ENCODE measurements around the gene HARS2. TPM values are rescaled to one million over a fixed set of nuclear protein-coding genes. Genes with fewer than 3 reads are reported as not detected.

Gene HARS2
- polyA plus RNA-seq, 1 experiment = 22.3 TPM

GRCh38 chr5:140733098-140733497 is 41.8 kb downstream of the HARS2 start:
- Histone ChIP-seq H3K27me3 (ENCODE audit: control insufficient read depth, insufficient read depth, low read length) (no peaks in the 10 kb centered on the region), H3K36me3 (ENCODE audit: control insufficient read depth, insufficient read depth, low read length) (no peaks in the 10 kb centered on the region), H3K4me3 (ENCODE audit: low read depth, low read length) (no peak overlapping the region)
- no peak for DNase-seq (ENCODE audit: low read depth)
- CTCF ChIA-PET = interaction anchor here (0.6 kb wide), 2 partner anchors 23 to 181 kb away, joined by 3 to 4 read pairs; no protein-coding TSS in a partner anchor
- POLR2A ChIA-PET = no interaction called here
- TF ChIP-seq, protein P1, sequence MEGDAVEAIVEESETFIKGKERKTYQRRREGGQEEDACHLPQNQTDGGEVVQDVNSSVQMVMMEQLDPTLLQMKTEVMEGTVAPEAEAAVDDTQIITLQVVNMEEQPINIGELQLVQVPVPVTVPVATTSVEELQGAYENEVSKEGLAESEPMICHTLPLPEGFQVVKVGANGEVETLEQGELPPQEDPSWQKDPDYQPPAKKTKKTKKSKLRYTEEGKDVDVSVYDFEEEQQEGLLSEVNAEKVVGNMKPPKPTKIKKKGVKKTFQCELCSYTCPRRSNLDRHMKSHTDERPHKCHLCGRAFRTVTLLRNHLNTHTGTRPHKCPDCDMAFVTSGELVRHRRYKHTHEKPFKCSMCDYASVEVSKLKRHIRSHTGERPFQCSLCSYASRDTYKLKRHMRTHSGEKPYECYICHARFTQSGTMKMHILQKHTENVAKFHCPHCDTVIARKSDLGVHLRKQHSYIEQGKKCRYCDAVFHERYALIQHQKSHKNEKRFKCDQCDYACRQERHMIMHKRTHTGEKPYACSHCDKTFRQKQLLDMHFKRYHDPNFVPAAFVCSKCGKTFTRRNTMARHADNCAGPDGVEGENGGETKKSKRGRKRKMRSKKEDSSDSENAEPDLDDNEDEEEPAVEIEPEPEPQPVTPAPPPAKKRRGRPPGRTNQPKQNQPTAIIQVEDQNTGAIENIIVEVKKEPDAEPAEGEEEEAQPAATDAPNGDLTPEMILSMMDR (IDR thresholded peaks at IDR 0.05; ENCODE audit: insufficient read depth, low read depth, low read length) = no peak

DNA sequence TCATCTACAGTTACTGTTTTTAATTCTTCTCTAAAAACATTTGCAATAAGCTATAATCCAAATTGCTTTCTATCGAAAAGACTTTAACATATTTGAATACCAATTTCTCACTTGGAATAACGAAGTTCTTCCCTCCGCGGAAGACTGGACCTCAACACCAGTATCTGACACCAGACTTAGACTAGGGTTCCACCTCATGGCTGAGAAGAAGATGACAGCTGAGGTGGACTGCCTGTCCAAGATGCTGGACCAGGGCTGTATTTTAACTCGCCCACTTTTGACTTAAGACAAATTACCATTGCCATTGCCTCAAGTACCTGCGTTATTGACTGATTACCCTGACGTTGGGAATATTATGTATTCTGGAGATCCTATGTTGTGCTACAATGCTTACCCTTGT is 43.1 kb downstream of the HARS2 start:
- CTCF ChIA-PET = interaction anchor here (0.8 kb wide), 1 partner anchor 9 kb away, joined by 3 read pairs; no protein-coding TSS in a partner anchor

DNA sequence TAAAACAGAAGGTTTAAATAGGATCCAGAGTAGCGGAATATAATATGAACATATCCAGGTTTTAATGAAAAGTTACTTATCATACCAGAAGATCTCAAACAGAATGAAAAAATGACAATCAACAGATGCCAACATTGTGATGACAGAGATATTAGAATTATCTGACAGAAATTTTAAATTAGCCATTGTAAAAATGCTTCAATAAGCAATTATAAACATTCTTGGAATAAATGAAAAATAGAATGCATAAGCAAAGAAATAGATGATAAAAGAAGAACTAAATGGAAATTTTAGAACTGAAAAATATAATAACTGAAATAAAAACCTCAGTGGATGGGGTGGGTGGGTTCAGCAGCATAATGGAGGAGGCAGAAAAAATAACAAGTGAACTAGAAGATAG is 46.2 kb downstream of the HARS2 start:
- POLR2A ChIA-PET = no interaction called here

More for the DNA sequence above, 43.1 kb downstream of the HARS2 start:
- POLR2A ChIA-PET = no interaction called here
- DNase-seq (ENCODE audit: low read depth) = no peak
- no peak overlapping the region for H3K4me3 ChIP-seq (ENCODE audit: low read depth, low read length)
- no peaks in the 10 kb centered on the region for H3K27me3 ChIP-seq (ENCODE audit: control insufficient read depth, insufficient read depth, low read length)
- H3K36me3 ChIP-seq (ENCODE audit: control insufficient read depth, insufficient read depth, low read length) = no peaks in the 10 kb centered on the region
- TF ChIP-seq, protein P1 (IDR thresholded peaks at IDR 0.05; ENCODE audit: insufficient read depth, low read depth, low read length) = 0 out of 2 replicates have a peak, but pooled peaks have one; percentile 20

GRCh38 chr5:140741967-140742366 is 50.7 kb downstream of the HARS2 start:
- ChIA-PET CTCF (no interaction called here), POLR2A (no interaction called here)
- Histone ChIP-seq H3K4me3 (ENCODE audit: low read depth, low read length) (no peak overlapping the region), H3K36me3 (ENCODE audit: control insufficient read depth, insufficient read depth, low read length) (no peaks in the 10 kb centered on the region), H3K27me3 (ENCODE audit: control insufficient read depth, insufficient read depth, low read length) (no peaks in the 10 kb centered on the region)
- DNase-seq (ENCODE audit: low read depth) = no peak
- TF ChIP-seq, protein P1 (IDR thresholded peaks at IDR 0.05; ENCODE audit: insufficient read depth, low read depth, low read length) = no peak

More for the DNA sequence above, 46.2 kb downstream of the HARS2 start:
- no peaks in the 10 kb centered on the region for H3K36me3 ChIP-seq (ENCODE audit: control insufficient read depth, insufficient read depth, low read length)
- TF ChIP-seq, protein P1 (IDR thresholded peaks at IDR 0.05; ENCODE audit: insufficient read depth, low read depth, low read length) = no peak
- no peaks in the 10 kb centered on the region for H3K27me3 ChIP-seq (ENCODE audit: control insufficient read depth, insufficient read depth, low read length)
- CTCF ChIA-PET = interaction anchor here (0.9 kb wide), 1 partner anchor 10 kb away, joined by 3 read pairs; no protein-coding TSS in a partner anchor
- DNase-seq (ENCODE audit: low read depth) = no peak
- H3K4me3 ChIP-seq (ENCODE audit: low read depth, low read length) = no peak overlapping the region

Small RNA genes lying within 50 kb of the gene (small RNA-seq; reads per million reads assigned to genes)
- 13.9 reads per million, percentile 80 among the genes with 10 or more reads in this experiment for gene VTRNA1-1 (ENCODE audit: insufficient read length, low read depth, low replicate concordance)
- gene VTRNA1-2 (ENCODE audit: insufficient read length, low read depth, low replicate concordance) = 33.9 reads per million, percentile 87 among the genes with 10 or more reads in this experiment
- 1.7 reads per million for gene VTRNA1-3 (ENCODE audit: insufficient read length, low read depth, low replicate concordance)

Other genes starting within 250 kb of the HARS2 start
- 5.5 and 7.9 TPM in 2 replicates for gene EIF4EBP3, start 143.8 kb upstream of the HARS2 start, polyA plus RNA-seq (2011; rRNA removed)
- gene SRA1, start 134.0 kb upstream of the HARS2 start, polyA plus RNA-seq (2011; rRNA removed) = 46.2 and 51.1 TPM in 2 replicates
- 15.2 and 24.3 TPM in 2 replicates for gene APBB3, start 126.9 kb upstream of the HARS2 start, polyA plus RNA-seq (2011; rRNA removed)
- gene SLC35A4, start 126.6 kb upstream of the HARS2 start, polyA plus RNA-seq (2011; rRNA removed) = 70.2 and 101 TPM in 2 replicates
- gene CD14, start 58.3 kb upstream of the HARS2 start, polyA plus RNA-seq (2011; rRNA removed) = 0.69 and 1.9 TPM in 2 replicates
- gene TMCO6, start 52.0 kb upstream of the HARS2 start, polyA plus RNA-seq (2011; rRNA removed) = 4.8 and 7.5 TPM in 2 replicates
- gene NDUFA2, start 43.8 kb upstream of the HARS2 start, polyA plus RNA-seq (2011; rRNA removed) = 96.8 and 102 TPM in 2 replicates
- 71.8 and 105 TPM in 2 replicates for gene IK, start 43.6 kb upstream of the HARS2 start, polyA plus RNA-seq (2011; rRNA removed)
- 12.7 and 17.9 TPM in 2 replicates for gene WDR55, start 26.6 kb upstream of the HARS2 start, polyA plus RNA-seq (2011; rRNA removed)
- gene DND1, start 17.9 kb upstream of the HARS2 start, polyA plus RNA-seq (2011; rRNA removed) = 0.21 and 0.36 TPM in 2 replicates
- gene HARS1, start 85 bp upstream of the HARS2 start, polyA plus RNA-seq (2011; rRNA removed) = 76.3 and 80.6 TPM in 2 replicates
- 23.4 and 49.5 TPM in 2 replicates for gene ZMAT2, start 9.0 kb downstream of the HARS2 start, polyA plus RNA-seq (2011; rRNA removed)
- gene PCDHA1, start 94.7 kb downstream of the HARS2 start, polyA plus RNA-seq (2011; rRNA removed) = 0.04 and 0.12 TPM in 2 replicates
- 0.02 TPM in 1 of 2 replicates, not detected in the other for gene PCDHA2, start 103.4 kb downstream of the HARS2 start, polyA plus RNA-seq (2011; rRNA removed)
- 0.16 and 0.21 TPM in 2 replicates for gene PCDHA3, start 109.6 kb downstream of the HARS2 start, polyA plus RNA-seq (2011; rRNA removed)
- gene PCDHA4, start 115.6 kb downstream of the HARS2 start, polyA plus RNA-seq (2011; rRNA removed) = 0.22 and 0.25 TPM in 2 replicates
- not detected in 2 replicates for gene PCDHA5, start 130.2 kb downstream of the HARS2 start, polyA plus RNA-seq (2011; rRNA removed)
- gene PCDHA6, start 136.5 kb downstream of the HARS2 start, polyA plus RNA-seq (2011; rRNA removed) = 0.02 and 0.09 TPM in 2 replicates
- 0.44 TPM in 2 replicates for gene PCDHA7, start 142.8 kb downstream of the HARS2 start, polyA plus RNA-seq (2011; rRNA removed)
- 0.01 and 0.02 TPM in 2 replicates for gene PCDHA8, start 149.7 kb downstream of the HARS2 start, polyA plus RNA-seq (2011; rRNA removed)
- gene PCDHA9, start 156.9 kb downstream of the HARS2 start, polyA plus RNA-seq (2011; rRNA removed) = 0.01 and 0.06 TPM in 2 replicates
- gene PCDHA10, start 164.4 kb downstream of the HARS2 start, polyA plus RNA-seq (2011; rRNA removed) = 0.02 TPM in 2 replicates
- not detected in 2 replicates for gene PCDHA11, start 177.5 kb downstream of the HARS2 start, polyA plus RNA-seq (2011; rRNA removed)
- gene PCDHA12, start 183.9 kb downstream of the HARS2 start, polyA plus RNA-seq (2011; rRNA removed) = not detected in 2 replicates
- gene PCDHA13, start 190.7 kb downstream of the HARS2 start, polyA plus RNA-seq (2011; rRNA removed) = not detected in 2 replicates
- gene PCDHAC1, start 234.8 kb downstream of the HARS2 start, polyA plus RNA-seq (2011; rRNA removed) = 0.02 TPM in 1 of 2 replicates, not detected in the other